SH-SY5Y (cell line): Measurements from ENCODE around the gene YARS1.

Source experiments
- GATA2 ChIP-seq: IDR thresholded peaks from 2 replicates; pipeline ENCODE4 v1.6.1; 2011; ENCODE audit warnings: mild to moderate bottlenecking, low read depth, low read length
- GATA3 ChIP-seq: IDR thresholded peaks from 2 replicates; pipeline ENCODE4 v1.6.1; 2011; ENCODE audit warnings: low read depth, mild to moderate bottlenecking, low read length, moderate library complexity

YARS1 gene

DNA sequence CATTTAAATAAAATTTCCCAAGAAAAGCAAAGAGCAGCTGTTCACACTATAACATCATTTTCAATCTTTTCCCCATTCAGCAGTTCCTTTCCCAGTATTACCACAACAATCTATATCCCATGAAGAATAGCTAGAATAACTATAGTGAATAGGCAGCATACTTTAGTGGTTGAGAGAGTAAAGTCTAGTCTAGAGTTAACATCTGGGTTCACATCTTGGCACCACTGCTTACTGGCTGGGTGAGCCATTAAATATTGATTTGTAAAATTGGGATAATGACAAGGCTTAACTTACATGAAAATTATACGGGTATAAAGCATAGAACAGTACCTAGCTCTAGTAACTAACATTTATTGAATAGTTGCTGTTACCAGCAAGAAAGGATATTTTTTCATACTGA is 14.7 kb upstream of the YARS1 start:
- TF ChIP-seq GATA3 (no peak), GATA2 (no peak)

DNA sequence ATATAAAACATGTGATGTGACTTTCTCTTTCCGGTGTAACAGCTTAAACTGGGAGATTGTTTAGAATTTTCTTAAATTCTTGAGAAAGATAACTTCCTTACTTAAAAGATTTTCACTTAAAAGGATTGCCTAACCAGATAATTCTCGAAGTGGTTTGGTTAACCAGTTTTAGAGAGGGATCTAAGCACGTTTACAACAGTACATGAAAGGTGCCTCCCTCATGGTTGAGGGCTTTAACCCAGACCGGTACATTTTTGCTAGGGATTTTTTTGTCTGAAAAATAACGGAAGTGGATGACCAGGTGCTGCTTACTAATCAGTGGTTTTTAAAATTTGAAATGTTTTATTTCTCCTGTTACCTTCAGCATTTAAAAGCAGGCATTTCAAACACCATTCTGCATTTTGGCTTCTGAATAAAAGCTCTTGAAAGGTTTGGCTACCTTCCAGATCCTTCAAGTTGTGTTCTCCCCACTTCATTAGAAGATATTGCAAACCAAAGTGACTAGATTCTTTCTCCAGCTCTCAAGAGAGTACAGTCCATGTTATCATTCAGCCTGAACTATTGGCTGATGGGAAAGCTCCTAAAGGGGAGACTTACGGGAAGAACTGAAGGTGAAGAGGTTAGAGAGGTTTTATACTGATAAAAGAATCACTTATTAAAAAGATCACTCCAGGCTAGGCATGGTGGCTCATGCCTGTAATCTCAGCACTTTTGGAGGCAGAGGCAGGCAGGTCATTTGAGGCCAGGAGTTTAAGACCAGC is 13.1 kb upstream of the YARS1 start:
- TF ChIP-seq GATA2 (no peak), GATA3 (no peak)

DNA sequence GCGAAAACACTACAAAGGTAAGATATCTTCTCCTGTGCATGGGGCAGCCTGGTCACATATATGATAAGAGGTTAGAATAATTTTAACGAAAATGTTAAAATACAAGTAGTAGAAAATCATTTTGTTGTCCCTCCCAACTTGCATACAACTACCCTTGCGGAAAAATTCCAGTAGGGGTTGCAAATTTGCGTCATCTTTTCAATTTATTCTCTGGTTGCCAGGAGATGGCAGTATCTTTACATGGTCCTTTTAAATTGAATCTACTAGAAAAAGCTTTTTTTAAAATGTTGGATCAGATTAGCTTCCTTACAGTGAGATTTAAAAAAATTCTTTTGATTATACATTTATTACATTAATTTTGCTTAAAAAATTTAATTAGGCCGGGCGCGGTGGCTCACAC is 11.2 kb upstream of the YARS1 start:
- TF ChIP-seq GATA2 = no peak
- TF ChIP-seq GATA3 = no peak

DNA sequence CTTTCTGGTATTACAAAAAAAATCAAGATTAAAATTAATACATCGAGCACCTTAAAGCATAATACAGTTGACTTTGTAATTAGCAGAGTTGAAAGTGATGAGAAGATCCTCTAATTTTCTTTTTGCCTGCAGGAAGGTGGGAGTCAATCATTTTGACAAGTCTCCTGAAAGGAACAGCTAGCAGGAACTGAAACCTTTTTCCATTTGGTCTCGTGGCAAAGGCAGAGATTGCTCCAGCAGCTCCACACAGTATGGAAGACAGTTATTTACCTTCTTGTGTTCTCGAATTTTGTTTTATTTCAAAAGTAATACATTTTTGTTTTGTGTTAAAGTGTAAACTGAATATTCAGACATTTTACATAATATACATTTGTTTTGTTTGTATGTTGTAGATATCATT is 8.0 kb upstream of the YARS1 start:
- no peak for TF ChIP-seq GATA2
- TF ChIP-seq GATA3 = no peak

DNA sequence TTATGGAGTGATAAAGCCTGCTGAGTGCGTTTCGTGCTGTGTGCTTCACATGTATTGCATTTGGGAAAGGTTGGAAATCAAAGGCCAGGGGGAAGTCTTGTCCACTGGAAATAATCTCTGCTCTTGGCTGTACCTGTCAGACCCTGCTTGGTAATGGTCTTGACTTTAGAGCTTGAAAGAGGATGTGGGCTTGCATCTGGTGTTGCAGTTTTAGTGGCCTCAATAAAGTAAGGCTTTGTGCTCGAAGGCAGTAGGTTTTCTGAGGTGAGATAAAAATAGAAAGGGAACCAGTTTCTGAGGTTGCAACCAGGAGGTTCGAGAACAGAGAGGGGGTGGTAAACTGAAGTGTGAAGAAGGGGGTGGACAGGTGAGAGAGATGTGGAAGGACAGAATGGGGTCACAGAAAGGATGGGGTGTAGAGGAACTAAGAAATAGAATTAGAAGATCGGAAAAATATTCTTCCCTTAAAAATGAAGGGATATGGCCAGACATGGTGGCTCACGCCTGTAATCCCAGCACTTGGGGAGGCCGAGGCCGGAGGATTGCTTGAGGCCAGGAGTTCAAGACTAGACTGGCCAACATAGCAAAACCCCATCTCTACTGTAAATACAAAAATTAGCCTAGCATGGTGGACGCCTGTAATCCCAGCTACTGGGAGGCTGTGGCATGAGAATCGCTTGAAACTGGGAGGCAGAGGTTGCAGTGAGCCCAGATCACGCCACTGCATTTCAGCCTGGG is 1.8 kb upstream of the YARS1 start:
- no peak for TF ChIP-seq GATA2
- TF ChIP-seq GATA3 = no peak

DNA sequence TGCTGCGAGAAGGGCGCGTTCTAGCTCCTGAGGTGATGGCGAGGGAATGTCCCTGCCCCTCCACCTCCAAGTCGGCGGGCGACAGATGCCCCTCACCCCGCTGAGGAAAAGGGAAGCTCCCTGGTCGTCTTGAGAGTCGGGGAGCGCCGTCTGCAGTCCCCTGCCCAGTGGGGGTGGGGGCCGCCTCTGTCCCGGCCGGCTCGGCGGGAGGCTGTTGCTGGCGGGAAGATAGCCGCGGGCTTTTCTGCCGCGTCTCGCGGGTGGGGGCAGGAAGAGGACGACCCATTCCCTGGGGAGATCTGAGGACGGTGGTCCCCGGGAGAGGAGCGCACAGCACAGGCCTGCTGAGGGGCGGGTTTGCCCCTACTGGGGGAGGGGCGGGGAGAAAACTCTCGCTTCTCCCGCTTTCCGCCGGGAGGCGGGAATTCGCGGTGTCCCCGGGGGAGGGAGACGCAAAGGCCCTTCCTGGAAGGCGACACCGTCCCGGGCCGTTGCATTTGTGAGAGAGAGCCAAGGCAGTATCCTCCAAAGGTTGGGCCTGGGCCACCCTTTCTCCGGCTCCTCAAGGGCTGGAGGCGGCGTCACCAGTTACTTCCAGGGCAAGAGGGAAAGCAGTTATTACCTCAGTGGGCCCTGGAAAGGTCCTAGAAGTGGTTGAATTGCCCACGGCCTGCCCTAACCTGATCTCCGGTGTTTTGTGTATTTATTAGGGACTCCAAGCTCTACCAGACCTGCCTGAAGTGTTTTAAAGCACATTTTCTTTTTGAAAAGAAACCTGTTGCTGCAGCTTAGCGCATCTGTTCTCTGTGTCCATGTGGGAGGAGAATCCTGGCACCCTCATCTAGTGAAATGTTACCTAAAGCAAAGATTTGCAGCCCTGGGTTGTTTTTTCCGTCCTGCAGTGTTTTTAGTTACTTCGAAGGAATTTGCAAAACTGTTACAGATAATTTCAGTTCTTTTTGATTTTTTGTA is 943 bp upstream of the YARS1 start:
- no peak for TF ChIP-seq GATA2
- no peak for TF ChIP-seq GATA3

DNA sequence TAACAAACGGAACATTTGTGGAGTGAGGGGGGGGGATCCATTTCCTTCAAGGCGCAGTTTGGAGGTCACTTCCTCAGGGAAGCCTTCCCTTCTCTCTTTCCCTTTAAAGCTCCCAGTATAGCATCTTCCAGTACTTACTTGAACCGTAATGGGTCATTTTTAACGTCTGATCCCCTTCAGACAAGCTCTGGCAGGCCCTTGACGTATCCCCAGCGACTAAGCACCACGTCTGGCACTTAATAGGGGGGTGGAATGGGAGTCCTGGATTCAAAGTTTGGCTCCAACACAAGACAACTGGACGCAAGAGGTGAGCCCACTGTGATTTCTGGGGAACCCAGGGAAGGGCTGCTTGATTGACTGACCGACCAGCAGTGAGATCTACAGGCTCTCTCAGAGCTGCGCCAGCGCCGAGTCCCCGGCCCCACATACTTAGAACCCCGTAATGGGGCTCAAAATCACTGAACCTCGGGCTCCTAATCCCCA is 441 bp downstream of the YARS1 start:
- TF ChIP-seq GATA3 (no peak), GATA2 (no peak)

DNA sequence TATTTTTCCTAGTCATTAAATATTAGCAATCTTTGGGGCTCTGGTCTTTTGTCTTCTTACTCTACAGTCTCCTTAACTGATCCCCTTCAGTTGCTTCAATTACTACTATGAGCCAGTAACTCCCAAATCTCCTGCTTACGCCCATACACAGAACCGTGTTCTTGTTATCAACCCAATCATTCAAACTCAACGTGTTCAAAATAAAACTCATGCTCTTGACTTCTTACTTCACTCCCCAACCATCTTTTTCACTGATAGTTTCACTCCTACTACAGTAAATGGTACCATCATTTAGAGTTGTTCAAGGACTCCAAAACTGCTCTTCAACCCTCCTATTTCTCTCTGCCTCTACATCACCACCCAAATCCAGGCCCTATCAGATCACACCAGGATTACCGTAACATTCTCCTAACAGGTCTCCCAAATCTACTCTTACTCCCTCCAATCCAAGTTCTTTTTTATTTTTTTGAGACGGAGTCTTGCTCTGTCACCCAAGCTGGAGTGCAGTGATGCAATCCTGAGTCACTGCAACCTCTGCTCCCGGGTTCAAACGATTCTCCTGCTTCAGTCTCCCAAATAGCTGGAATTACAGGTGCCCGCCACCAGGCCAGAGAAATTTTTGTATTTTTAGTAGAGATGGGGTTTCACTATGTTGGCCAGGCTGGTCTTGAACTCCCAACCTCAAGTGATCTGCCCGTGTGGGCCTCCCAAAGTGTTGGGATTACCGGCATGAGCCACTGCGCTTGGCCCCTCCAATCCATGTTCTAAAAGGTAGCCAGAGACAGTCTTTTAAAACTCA is 3.0 kb downstream of the YARS1 start:
- TF ChIP-seq GATA3 (no peak), GATA2 (no peak)

DNA sequence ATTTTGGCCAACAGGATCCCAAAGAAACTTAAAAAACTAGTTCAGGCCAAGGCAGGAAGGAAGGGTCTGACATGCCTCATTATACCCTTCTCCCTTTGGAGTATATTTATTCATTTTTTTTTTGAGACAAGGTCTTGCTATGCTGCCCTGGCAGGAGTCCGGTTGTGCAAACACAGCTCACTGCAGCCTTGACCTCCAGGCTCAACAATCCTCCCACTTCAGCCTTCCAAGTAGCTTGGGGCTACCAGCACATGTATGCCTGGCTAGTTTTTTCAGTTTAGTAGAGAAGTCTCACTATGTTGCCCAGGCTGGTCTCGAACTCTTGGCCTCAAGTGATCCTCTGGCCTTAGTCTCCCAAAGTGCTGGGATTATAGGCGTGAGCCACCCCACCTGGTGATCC is 5.2 kb downstream of the YARS1 start:
- TF ChIP-seq GATA3 = no peak
- TF ChIP-seq GATA2 = no peak

DNA sequence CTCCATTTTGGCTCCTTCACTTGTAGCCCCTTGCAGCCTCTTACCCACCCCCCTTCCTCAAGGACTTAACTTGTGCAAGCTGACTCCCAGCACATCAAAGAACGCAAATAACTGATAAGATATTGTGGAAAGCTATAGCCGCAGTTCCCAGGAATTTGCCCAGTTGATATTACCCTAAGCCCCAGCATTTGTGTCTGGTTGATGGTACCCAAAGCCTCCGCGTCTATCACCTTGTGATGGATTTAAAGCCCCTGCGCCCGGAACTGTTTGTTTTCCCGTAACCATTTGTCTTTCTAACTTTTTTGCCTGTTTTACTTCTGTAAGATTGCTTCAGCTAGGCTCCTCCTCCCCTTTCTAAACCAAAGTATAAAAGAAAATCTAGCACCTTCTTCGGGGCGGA is 5.9 kb downstream of the YARS1 start:
- TF ChIP-seq GATA2 = no peak
- no peak for TF ChIP-seq GATA3

DNA sequence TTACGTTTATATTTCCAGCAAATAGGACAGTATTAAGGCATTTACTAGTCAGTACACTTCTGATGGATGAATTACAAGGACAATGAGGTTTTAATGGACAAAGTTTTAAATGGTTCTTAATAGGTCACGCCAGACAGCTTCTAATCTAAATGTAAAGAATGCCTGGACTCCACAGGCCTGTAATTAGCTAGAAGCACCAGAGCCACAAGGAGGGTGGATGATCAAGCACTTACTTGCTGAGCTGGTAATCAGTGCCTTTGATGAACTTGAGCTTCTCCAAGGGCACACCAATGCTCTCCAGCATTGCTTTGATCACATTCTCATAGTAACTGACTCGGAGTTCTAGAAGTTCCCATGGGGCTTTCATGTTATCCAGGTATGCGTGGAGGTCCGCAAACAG is 6.8 kb downstream of the YARS1 start:
- TF ChIP-seq GATA3 = no peak
- TF ChIP-seq GATA2 = no peak

DNA sequence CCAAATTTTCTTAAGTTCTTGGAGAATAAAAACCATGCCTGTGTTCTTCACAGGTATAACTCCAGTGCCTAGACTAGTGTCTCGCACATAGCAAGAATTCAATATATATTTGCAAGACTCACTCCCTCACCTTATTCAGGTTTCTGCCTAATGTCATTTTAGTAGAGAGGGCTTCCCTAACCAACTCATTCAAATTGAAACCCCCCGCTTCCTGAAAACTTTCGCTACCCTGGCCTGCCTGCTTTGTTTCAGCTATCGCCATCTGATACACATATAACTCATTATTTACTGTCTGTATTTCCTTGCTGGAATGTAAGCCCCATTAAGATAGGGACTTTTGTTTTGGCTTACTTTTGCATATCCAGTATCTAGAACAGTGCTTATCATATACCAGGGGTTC is 8.6 kb downstream of the YARS1 start:
- no peak for TF ChIP-seq GATA2
- no peak for TF ChIP-seq GATA3

DNA sequence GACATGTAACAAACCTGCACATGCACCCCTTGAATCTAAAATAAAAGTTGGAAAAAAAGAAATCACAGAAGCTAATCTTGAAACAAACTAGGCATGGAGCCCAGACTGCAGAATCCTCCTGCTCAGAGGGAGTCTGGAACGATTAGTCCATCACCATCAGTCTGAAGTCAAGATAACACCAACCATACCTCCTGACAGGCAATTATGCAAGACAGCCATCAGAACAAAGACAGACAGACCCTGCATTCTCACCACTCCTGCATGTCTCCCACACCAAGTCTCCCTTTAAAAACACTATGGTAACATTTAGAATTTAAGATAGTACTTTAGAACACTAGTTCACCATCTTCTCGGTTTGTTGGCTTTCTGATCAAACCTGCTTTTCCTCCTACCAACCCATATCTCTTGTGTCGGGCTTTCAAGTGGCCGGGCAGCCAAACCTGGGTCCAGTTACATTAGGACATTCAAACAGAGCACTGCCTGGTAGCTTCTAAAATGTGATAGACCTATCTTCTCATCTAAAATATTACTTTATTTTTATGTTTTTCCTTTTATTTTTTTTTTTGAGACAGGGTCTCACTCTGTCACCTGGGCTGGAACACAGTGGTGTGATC is 10.1 kb downstream of the YARS1 start:
- TF ChIP-seq GATA2 (no peak), GATA3 (no peak)
